CD4-positive, alpha-beta T cell treated with Interferon gamma for 1 hour (primary cell): Measurements from ENCODE around the gene MAP4K1.
"Not testable (repeated sequence)": the region's sequence is repeated elsewhere in the genome, so short reads cannot be mapped to it uniquely, and the experiment has no call there.

Source experiments
- DNase-seq: peaks from one replicate; pipeline ENCODE4 v3.0.0-alpha.2; 2020

Gene MAP4K1

GRCh38 chr19:38565691-38566105 is 52.1 kb downstream of the MAP4K1 start:
- no peak for DNase-seq

GRCh38 chr19:38564981-38565690 is 52.6 kb downstream of the MAP4K1 start:
- peak; percentile 18 for DNase-seq

GRCh38 chr19:38563475-38563874 is 54.3 kb downstream of the MAP4K1 start:
- no peak for DNase-seq

- DNase-seq, result no peak
Observed at GRCh38 chr19:38562096-38562495, 55.7 kb downstream of the MAP4K1 start.

GRCh38 chr19:38561658-38562057 is 56.1 kb downstream of the MAP4K1 start:
- DNase-seq, result no peak

- DNase-seq, result no peak
Observed at GRCh38 chr19:38561053-38561606, 56.6 kb downstream of the MAP4K1 start.

GRCh38 chr19:38559428-38560401 is 58.0 kb downstream of the MAP4K1 start:
- DNase-seq, result no peak

- DNase-seq, result not testable (repeated sequence)
Observed at GRCh38 chr19:38558933-38559332, 58.8 kb downstream of the MAP4K1 start.

- peak; percentile 45 for DNase-seq
Observed at GRCh38 chr19:38557205-38557799, 60.5 kb downstream of the MAP4K1 start.

- no peak for DNase-seq
Observed at GRCh38 chr19:38556521-38557174, 61.1 kb downstream of the MAP4K1 start.

- no peak for DNase-seq
Observed at GRCh38 chr19:38555200-38555599, 62.6 kb downstream of the MAP4K1 start.

GRCh38 chr19:38554676-38555141 is 63.0 kb downstream of the MAP4K1 start:
- no peak for DNase-seq

GRCh38 chr19:38553239-38553638 is 64.5 kb downstream of the MAP4K1 start:
- not testable (repeated sequence) for DNase-seq

GRCh38 chr19:38551450-38551813 is 66.3 kb downstream of the MAP4K1 start:
- no peak for DNase-seq

- no peak for DNase-seq
Observed at GRCh38 chr19:38550376-38550775, 67.4 kb downstream of the MAP4K1 start.

GRCh38 chr19:38549942-38550341 is 67.8 kb downstream of the MAP4K1 start:
- no peak for DNase-seq

GRCh38 chr19:38549061-38549460 is 68.7 kb downstream of the MAP4K1 start:
- no peak for DNase-seq

- no peak for DNase-seq
Observed at GRCh38 chr19:38547421-38547820, 70.3 kb downstream of the MAP4K1 start.

GRCh38 chr19:38545596-38545995 is 72.2 kb downstream of the MAP4K1 start:
- DNase-seq, result no peak

- DNase-seq, result no peak
Observed at GRCh38 chr19:38544569-38545315, 73.0 kb downstream of the MAP4K1 start.

GRCh38 chr19:38543807-38544568 is 73.8 kb downstream of the MAP4K1 start:
- DNase-seq, result peak; percentile 57
